ENCODE data around the gene MTHFD1L.

The MTHFD1L gene

DNA sequence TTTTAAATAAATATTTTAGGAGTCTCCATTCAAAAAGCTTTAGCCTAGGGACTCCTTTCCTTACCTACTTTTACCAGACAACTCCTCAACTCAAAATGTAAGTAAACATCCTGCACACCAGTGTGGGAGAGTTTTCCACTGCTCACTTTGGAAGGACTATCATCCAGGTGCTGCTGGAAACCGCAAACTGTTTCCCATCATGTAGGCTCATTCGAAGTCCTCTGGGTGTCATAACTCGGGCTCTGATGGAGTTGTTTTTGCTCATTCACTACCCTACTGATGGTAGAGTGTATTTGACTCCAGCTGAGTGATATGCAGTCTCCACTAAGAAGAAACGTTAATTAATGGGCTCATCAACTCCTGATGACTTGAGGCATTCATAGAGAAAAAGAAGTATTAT is 237.8 kb downstream of the MTHFD1L start:
- no peak for ATAC-seq
- TF ChIP-seq SNAI2 (CRISPR knock-in tag; IDR thresholded peaks at IDR 0.05) (no peak), ZNF8 (CRISPR knock-in tag; IDR thresholded peaks at IDR 0.05) (no peak), GLIS3 (CRISPR knock-in tag; IDR thresholded peaks at IDR 0.05) (no peak), ARNTL (CRISPR knock-in tag; IDR thresholded peaks at IDR 0.05; ENCODE audit: borderline replicate concordance, low read depth) (no peak), CSRNP3 (CRISPR knock-in tag; IDR thresholded peaks at IDR 0.05) (no peak), ZNF70 (CRISPR knock-in tag; IDR thresholded peaks at IDR 0.05) (no peak), ZFP3 (CRISPR knock-in tag; IDR thresholded peaks at IDR 0.05) (no peak), TCF4 (CRISPR knock-in tag; IDR thresholded peaks at IDR 0.05; ENCODE audit: borderline replicate concordance) (no peak), ZFP30 (CRISPR knock-in tag; IDR thresholded peaks at IDR 0.05) (no peak), ESRRG (CRISPR knock-in tag; IDR thresholded peaks at IDR 0.05) (no peak), TOX (CRISPR knock-in tag; IDR thresholded peaks at IDR 0.05; ENCODE audit: borderline replicate concordance) (no peak), PATZ1 (CRISPR knock-in tag; IDR thresholded peaks at IDR 0.05; ENCODE audit: borderline replicate concordance) (no peak), PPARA (CRISPR knock-in tag; IDR thresholded peaks at IDR 0.05; ENCODE audit: borderline replicate concordance) (no peak), ZNF565 (CRISPR knock-in tag; conservative IDR thresholded peaks at IDR 0.05; ENCODE audit: low read depth) (no peak), ISL1 (CRISPR knock-in tag; IDR thresholded peaks at IDR 0.05) (no peak), TSHZ2 (CRISPR knock-in tag; IDR thresholded peaks at IDR 0.05) (no peak), BACH2 (CRISPR knock-in tag; IDR thresholded peaks at IDR 0.05; ENCODE audit: borderline replicate concordance) (no peak)
- TF ChIP-seq, protein P1, sequence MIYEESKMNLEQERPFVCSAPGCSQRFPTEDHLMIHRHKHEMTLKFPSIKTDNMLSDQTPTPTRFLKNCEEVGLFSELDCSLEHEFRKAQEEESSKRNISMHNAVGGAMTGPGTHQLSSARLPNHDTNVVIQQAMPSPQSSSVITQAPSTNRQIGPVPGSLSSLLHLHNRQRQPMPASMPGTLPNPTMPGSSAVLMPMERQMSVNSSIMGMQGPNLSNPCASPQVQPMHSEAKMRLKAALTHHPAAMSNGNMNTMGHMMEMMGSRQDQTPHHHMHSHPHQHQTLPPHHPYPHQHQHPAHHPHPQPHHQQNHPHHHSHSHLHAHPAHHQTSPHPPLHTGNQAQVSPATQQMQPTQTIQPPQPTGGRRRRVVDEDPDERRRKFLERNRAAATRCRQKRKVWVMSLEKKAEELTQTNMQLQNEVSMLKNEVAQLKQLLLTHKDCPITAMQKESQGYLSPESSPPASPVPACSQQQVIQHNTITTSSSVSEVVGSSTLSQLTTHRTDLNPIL (CRISPR knock-in tag; IDR thresholded peaks at IDR 0.05; ENCODE audit: low read depth): no peak

DNA sequence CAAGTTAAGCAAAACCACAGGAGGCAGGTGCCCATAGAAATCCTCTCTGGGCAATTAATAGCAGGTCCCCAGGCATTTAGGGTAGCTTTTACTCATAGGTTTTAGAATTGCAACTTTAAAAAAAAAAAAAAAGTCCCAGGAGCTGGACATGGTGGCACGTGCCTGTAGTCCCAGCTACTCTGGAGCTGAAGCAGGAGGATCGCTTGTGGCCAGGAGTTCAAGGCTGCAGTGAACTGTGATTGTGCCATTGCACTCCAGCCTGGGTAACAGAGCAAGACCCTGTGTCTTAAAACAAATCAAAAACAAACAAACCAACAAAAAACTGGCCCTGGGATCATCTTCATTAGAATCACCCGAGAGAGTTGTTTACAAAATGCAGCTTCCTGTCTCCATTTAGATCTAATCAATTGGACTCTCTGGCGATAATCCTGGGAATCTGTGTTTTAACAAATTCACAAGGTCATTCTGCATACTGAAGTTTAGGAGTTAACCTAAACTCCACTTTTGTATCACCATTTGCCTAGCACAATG is 242.5 kb downstream of the MTHFD1L start:
- TF ChIP-seq PATZ1 (CRISPR knock-in tag; IDR thresholded peaks at IDR 0.05; ENCODE audit: borderline replicate concordance) (no peak), SNAI2 (CRISPR knock-in tag; IDR thresholded peaks at IDR 0.05) (no peak), ZFP3 (CRISPR knock-in tag; IDR thresholded peaks at IDR 0.05) (no peak), BACH2 (CRISPR knock-in tag; IDR thresholded peaks at IDR 0.05; ENCODE audit: borderline replicate concordance) (no peak), ZNF565 (CRISPR knock-in tag; conservative IDR thresholded peaks at IDR 0.05; ENCODE audit: low read depth) (no peak), ZC3H10 (CRISPR knock-in tag; IDR thresholded peaks at IDR 0.05) (no peak), TOX (CRISPR knock-in tag; IDR thresholded peaks at IDR 0.05; ENCODE audit: borderline replicate concordance) (no peak)
- TF ChIP-seq, protein P1 (CRISPR knock-in tag; IDR thresholded peaks at IDR 0.05; ENCODE audit: low read depth): no peak
- no peak for ATAC-seq

All from SK-N-SH treated with all-trans-retinoic acid at 6 μM for 48 hours (cell line).